Activated T-cell treated with anti-CD3 and anti-CD28 coated beads, Interleukin-2, amount 50 U/mL, for 72 hours (primary cell): ENCODE measurements around the gene CREB5. TPM values are rescaled to one million over a fixed set of nuclear protein-coding genes. Genes with fewer than 3 reads are reported as not detected.

Source experiments
- ATAC-seq, 2 donors: fragments of 150-1000 bp; cut with Tn5 transposase; replicated peaks in 1 of 2; 2 replicates each; pipeline ENCODE4 v1.10.0; 2021; ENCODE audit warnings: moderate library complexity in 2 of 2, mild to moderate bottlenecking in 1 of 2
- DNase-seq, 2 donors: peaks; one replicate each; pipeline ENCODE4 v3.0.0; 2021 to 2022; ENCODE audit warnings: mixed read lengths in 1 of 2
- H3K27ac Mint-ChIP-seq: one replicate; pipeline ENCODE4 v1.8.0; 2022; ENCODE audit warnings: mild to moderate bottlenecking, moderate library complexity, mixed read lengths
- H3K27me3 Mint-ChIP-seq: one replicate; pipeline ENCODE4 v1.8.0; 2022; ENCODE audit warnings: low read depth, mixed read lengths
- H3K36me3 Mint-ChIP-seq, 2 donors: one replicate each; pipeline ENCODE4 v1.8.0; 2022; ENCODE audit warnings: mixed read lengths in 2 of 2, mild to moderate bottlenecking in 1 of 2; ENCODE audit not compliant: insufficient read depth in 2 of 2
- H3K4me1 Mint-ChIP-seq: one replicate; pipeline ENCODE4 v1.8.0; 2022; ENCODE audit warnings: low read depth, mixed read lengths
- H3K4me3 Mint-ChIP-seq, 2 donors: one replicate each; pipeline ENCODE4 v1.8.0; 2022; ENCODE audit warnings: mild to moderate bottlenecking in 2 of 2, mixed read lengths in 2 of 2, moderate library complexity in 2 of 2
- H3K9me3 Mint-ChIP-seq, 2 donors: one replicate each; pipeline ENCODE4 v1.8.0; 2022; ENCODE audit warnings: mixed read lengths in 2 of 2
- total RNA-seq, 2 donors: library from RNA; stranded (reverse); gene quantifications; one replicate each; pipeline ENCODE4 v1.2.3, GENCODE V29; 2022

The CREB5 gene
- total RNA-seq, 2 donors from 2014 or later: 1.2 to 1.9 TPM

- peak in 1 of 2 donors; percentile 1 for DNase-seq
- H3K27me3 Mint-ChIP-seq: peaks cover 7% of the 10 kb centered on the region
- ATAC-seq: peak; percentile 71 to 83
- peaks cover 4% of the 10 kb centered on the region for H3K4me1 Mint-ChIP-seq
- H3K36me3 Mint-ChIP-seq: no peaks in the 10 kb centered on the region
- H3K9me3 Mint-ChIP-seq: no peaks in the 10 kb centered on the region
- H3K4me3 Mint-ChIP-seq: no peak overlapping the region
- H3K27ac Mint-ChIP-seq: peak overlapping the region; percentile 68
Measured at GRCh38 chr7:28581351-28581750, 169.0 kb downstream of the CREB5 start.

- Mint-ChIP-seq H3K4me1 (peaks cover 8% of the 10 kb centered on the region), H3K27me3 (peaks cover 7% of the 10 kb centered on the region), H3K9me3 (no peaks in the 10 kb centered on the region), H3K27ac (no peak overlapping the region), H3K4me3 (no peak overlapping the region), H3K36me3 (no peaks in the 10 kb centered on the region)
- no peak for ATAC-seq
- DNase-seq: no peak
Measured at GRCh38 chr7:28582226-28582625, 169.9 kb downstream of the CREB5 start.

- Mint-ChIP-seq H3K4me3 (no peak overlapping the region), H3K4me1 (peaks cover 4% of the 10 kb centered on the region), H3K9me3 (no peaks in the 10 kb centered on the region), H3K27ac (no peak overlapping the region), H3K36me3 (no peaks in the 10 kb centered on the region), H3K27me3 (peaks cover 7% of the 10 kb centered on the region)
- ATAC-seq: no peak
- no peak for DNase-seq
Measured at GRCh38 chr7:28584235-28584634, 171.9 kb downstream of the CREB5 start.

- no peak overlapping the region for H3K27ac Mint-ChIP-seq
- H3K9me3 Mint-ChIP-seq: no peaks in the 10 kb centered on the region
- H3K4me1 Mint-ChIP-seq: peaks cover 4% of the 10 kb centered on the region
- peaks cover 7% of the 10 kb centered on the region for H3K27me3 Mint-ChIP-seq
- ATAC-seq (no peak), DNase-seq (no peak)
- H3K36me3 Mint-ChIP-seq: no peaks in the 10 kb centered on the region
- H3K4me3 Mint-ChIP-seq: no peak overlapping the region
Measured at GRCh38 chr7:28586736-28587135, 174.4 kb downstream of the CREB5 start.

GRCh38 chr7:28587211-28587610 lies 174.9 kb downstream of the CREB5 start:
- ATAC-seq: no peak

GRCh38 chr7:28588602-28589001 lies 176.3 kb downstream of the CREB5 start:
- DNase-seq (no peak), ATAC-seq (no peak)
- Mint-ChIP-seq H3K27me3 (no peaks in the 10 kb centered on the region), H3K9me3 (no peaks in the 10 kb centered on the region), H3K4me1 (peaks cover 4% of the 10 kb centered on the region), H3K4me3 (no peak overlapping the region), H3K36me3 (no peaks in the 10 kb centered on the region), H3K27ac (no peak overlapping the region)

More at GRCh38 chr7:28587211-28587610, 174.9 kb downstream of the CREB5 start:
- H3K27ac Mint-ChIP-seq: no peak overlapping the region
- no peak overlapping the region for H3K4me3 Mint-ChIP-seq
- DNase-seq: no peak
- H3K4me1 Mint-ChIP-seq: peaks cover 4% of the 10 kb centered on the region
- H3K36me3 Mint-ChIP-seq: no peaks in the 10 kb centered on the region
- peaks cover 7% of the 10 kb centered on the region for H3K27me3 Mint-ChIP-seq
- H3K9me3 Mint-ChIP-seq: no peaks in the 10 kb centered on the region

- ATAC-seq: no peak
Measured at GRCh38 chr7:28591041-28591674, 178.8 kb downstream of the CREB5 start.

GRCh38 chr7:28591725-28592349 lies 179.5 kb downstream of the CREB5 start:
- DNase-seq: no peak
- no peak for ATAC-seq
- peaks cover 2% of the 10 kb centered on the region for H3K4me1 Mint-ChIP-seq
- H3K9me3 Mint-ChIP-seq: no peaks in the 10 kb centered on the region
- no peaks in the 10 kb centered on the region for H3K36me3 Mint-ChIP-seq
- H3K4me3 Mint-ChIP-seq: no peak overlapping the region
- H3K27ac Mint-ChIP-seq: no peak overlapping the region
- no peaks in the 10 kb centered on the region for H3K27me3 Mint-ChIP-seq

More at GRCh38 chr7:28591041-28591674, 178.8 kb downstream of the CREB5 start:
- Mint-ChIP-seq H3K4me1 (peaks cover 4% of the 10 kb centered on the region), H3K9me3 (no peaks in the 10 kb centered on the region), H3K36me3 (no peaks in the 10 kb centered on the region), H3K27me3 (no peaks in the 10 kb centered on the region), H3K4me3 (no peak overlapping the region), H3K27ac (no peak overlapping the region)
- no peak for DNase-seq

GRCh38 chr7:28592861-28593260 lies 180.5 kb downstream of the CREB5 start:
- H3K27ac Mint-ChIP-seq: no peak overlapping the region
- ATAC-seq (no peak), DNase-seq (no peak)

GRCh38 chr7:28595076-28595475 lies 182.8 kb downstream of the CREB5 start:
- Mint-ChIP-seq H3K9me3 (no peaks in the 10 kb centered on the region), H3K4me1 (no peaks in the 10 kb centered on the region), H3K27me3 (peaks cover under 1% of the 10 kb centered on the region), H3K27ac (no peak overlapping the region), H3K36me3 (no peaks in the 10 kb centered on the region), H3K4me3 (no peak overlapping the region)
- ATAC-seq (no peak), DNase-seq (no peak)

More at GRCh38 chr7:28592861-28593260, 180.5 kb downstream of the CREB5 start:
- Mint-ChIP-seq H3K4me1 (no peaks in the 10 kb centered on the region), H3K27me3 (no peaks in the 10 kb centered on the region), H3K4me3 (no peak overlapping the region), H3K9me3 (no peaks in the 10 kb centered on the region), H3K36me3 (no peaks in the 10 kb centered on the region)

- no peak overlapping the region for H3K27ac Mint-ChIP-seq
- peaks cover 5% of the 10 kb centered on the region for H3K27me3 Mint-ChIP-seq
- no peak for ATAC-seq
- H3K4me3 Mint-ChIP-seq: no peak overlapping the region
- H3K9me3 Mint-ChIP-seq: no peaks in the 10 kb centered on the region
- no peak for DNase-seq
- H3K4me1 Mint-ChIP-seq: no peaks in the 10 kb centered on the region
- H3K36me3 Mint-ChIP-seq: no peaks in the 10 kb centered on the region
Measured at GRCh38 chr7:28595801-28596200, 183.5 kb downstream of the CREB5 start.

GRCh38 chr7:28596245-28596935 lies 184.1 kb downstream of the CREB5 start:
- Mint-ChIP-seq H3K36me3 (no peaks in the 10 kb centered on the region), H3K9me3 (no peaks in the 10 kb centered on the region), H3K4me3 (no peak overlapping the region), H3K27ac (no peak overlapping the region), H3K27me3 (peaks cover 5% of the 10 kb centered on the region), H3K4me1 (no peaks in the 10 kb centered on the region)
- ATAC-seq: no peak
- DNase-seq: no peak

- DNase-seq (no peak), ATAC-seq (no peak)
- Mint-ChIP-seq H3K27ac (no peak overlapping the region), H3K27me3 (peaks cover 5% of the 10 kb centered on the region), H3K4me3 (no peak overlapping the region), H3K9me3 (no peaks in the 10 kb centered on the region), H3K36me3 (no peaks in the 10 kb centered on the region), H3K4me1 (no peaks in the 10 kb centered on the region)
Measured at GRCh38 chr7:28597284-28597683, 185.0 kb downstream of the CREB5 start.
